HepG2 (cell line): ENCODE data around the gene RIF1. TPM values are rescaled to one million over a fixed set of nuclear protein-coding genes. Genes with fewer than 3 reads are reported as not detected.

ENCODE experiments used
- PCBP1 ChIP-seq: fragments of 200-400 bp; formaldehyde crosslinking; IDR thresholded peaks from 2 replicates; pipeline ENCODE4 v1.6.1; 2017; ENCODE audit warnings: mild to moderate bottlenecking, low read depth, low read length, borderline replicate concordance
- POLR2A ChIP-seq, 2 experiments: IDR thresholded peaks; 2 replicates each; pipeline ENCODE4 v1.6.1; 2011; ENCODE audit warnings: low read depth in 2 of 2, low read length in 2 of 2, mild to moderate bottlenecking in 1 of 2, moderate library complexity in 1 of 2; ENCODE audit not compliant: insufficient read depth in 1 of 2
- SRSF4 ChIP-seq: fragments of 200-400 bp; formaldehyde crosslinking; IDR thresholded peaks from one replicate; pipeline ENCODE4 v1.6.1; 2018; ENCODE audit warnings: mild to moderate bottlenecking, low read depth, low read length, moderate library complexity; ENCODE audit not compliant: poor library complexity, severe bottlenecking
- ZMYM4 ChIP-seq: sonication (generic); formaldehyde crosslinking; IDR thresholded peaks from 2 replicates; pipeline ENCODE4 v1.8.1; 2023; ENCODE audit warnings: mild to moderate bottlenecking, missing genetic modification reagents
- ZNF251 ChIP-seq: sonication (generic); formaldehyde crosslinking; IDR thresholded peaks from 2 replicates; pipeline ENCODE4 v1.9.0; 2021; ENCODE audit warnings: mild to moderate bottlenecking, missing genetic modification reagents
- ZNF558 ChIP-seq: sonication (generic); formaldehyde crosslinking; IDR thresholded peaks from 2 replicates; pipeline ENCODE4 v1.9.0; 2022; ENCODE audit warnings: mild to moderate bottlenecking, missing genetic modification reagents, borderline replicate concordance
- polyA plus RNA-seq, 8 experiments: library from polyadenylated mRNA; depleted of rRNA in 3 of 8; stranded (reverse) in 7 of 8; unstranded in 1 of 8; fragments of >200 nt; fragmentation: Illumina TruSeq in 4 of 8; extraction: Trizol in 4 of 8; gene quantifications; 2 replicates each; pipeline versions ENCODE4 v1.2.1 to v1.2.3, GENCODE V29; 2011 to 2016; ENCODE audit warnings: low read depth in 4 of 8, missing spikeins in 1 of 8, mixed read lengths in 1 of 8; ENCODE audit not compliant: insufficient read depth in 1 of 8
- total RNA-seq, 5 experiments: library from RNA; depleted of rRNA; stranded (reverse); fragments of >200 nt; fragmentation: Illumina TruSeq; extraction: Trizol; gene quantifications; 2 replicates each; pipeline ENCODE4 v1.2.3, GENCODE V29; 2016; ENCODE audit warnings: low read depth in 1 of 5
- TF ChIP-seq, protein P1 (sequence below): sonication (generic); formaldehyde crosslinking; IDR thresholded peaks from 2 replicates; pipeline ENCODE4 v1.4.0; 2020; ENCODE audit warnings: mild to moderate bottlenecking, missing genetic modification reagents
- TF ChIP-seq, protein P2 (sequence below): sonication (generic); formaldehyde crosslinking; conservative IDR thresholded peaks from 2 replicates; pipeline ENCODE4 v1.8.0; 2022; ENCODE audit warnings: low read depth, missing genetic modification reagents
- TF ChIP-seq, protein P3 (sequence below): sonication (generic); formaldehyde crosslinking; IDR thresholded peaks from 2 replicates; pipeline ENCODE4 v1.8.0; 2022; ENCODE audit warnings: missing genetic modification reagents, mild to moderate bottlenecking, moderate library complexity, borderline replicate concordance
- TF ChIP-seq, protein P4 (sequence below): sonication (generic); formaldehyde crosslinking; conservative IDR thresholded peaks from 2 replicates; pipeline ENCODE4 v1.4.0; 2020; ENCODE audit warnings: mild to moderate bottlenecking, missing genetic modification reagents, moderate library complexity
- TF ChIP-seq, protein P5 (sequence below): sonication (generic); formaldehyde crosslinking; IDR thresholded peaks from 2 replicates; pipeline ENCODE4 v1.5.0; 2020; ENCODE audit warnings: missing genetic modification reagents, mild to moderate bottlenecking, borderline replicate concordance
- TF ChIP-seq, protein P6 (sequence below): sonication (generic); formaldehyde crosslinking; IDR thresholded peaks from 2 replicates; pipeline ENCODE4 v1.4.0; 2020; ENCODE audit warnings: missing genetic modification reagents, mild to moderate bottlenecking, borderline replicate concordance

Gene RIF1
- total and polyA plus RNA-seq, 2 of the 13 experiments (the other 11 are each of a cell fraction or from before 2014, with no cell fraction given), result 12.1 to 73.6 TPM

DNA sequence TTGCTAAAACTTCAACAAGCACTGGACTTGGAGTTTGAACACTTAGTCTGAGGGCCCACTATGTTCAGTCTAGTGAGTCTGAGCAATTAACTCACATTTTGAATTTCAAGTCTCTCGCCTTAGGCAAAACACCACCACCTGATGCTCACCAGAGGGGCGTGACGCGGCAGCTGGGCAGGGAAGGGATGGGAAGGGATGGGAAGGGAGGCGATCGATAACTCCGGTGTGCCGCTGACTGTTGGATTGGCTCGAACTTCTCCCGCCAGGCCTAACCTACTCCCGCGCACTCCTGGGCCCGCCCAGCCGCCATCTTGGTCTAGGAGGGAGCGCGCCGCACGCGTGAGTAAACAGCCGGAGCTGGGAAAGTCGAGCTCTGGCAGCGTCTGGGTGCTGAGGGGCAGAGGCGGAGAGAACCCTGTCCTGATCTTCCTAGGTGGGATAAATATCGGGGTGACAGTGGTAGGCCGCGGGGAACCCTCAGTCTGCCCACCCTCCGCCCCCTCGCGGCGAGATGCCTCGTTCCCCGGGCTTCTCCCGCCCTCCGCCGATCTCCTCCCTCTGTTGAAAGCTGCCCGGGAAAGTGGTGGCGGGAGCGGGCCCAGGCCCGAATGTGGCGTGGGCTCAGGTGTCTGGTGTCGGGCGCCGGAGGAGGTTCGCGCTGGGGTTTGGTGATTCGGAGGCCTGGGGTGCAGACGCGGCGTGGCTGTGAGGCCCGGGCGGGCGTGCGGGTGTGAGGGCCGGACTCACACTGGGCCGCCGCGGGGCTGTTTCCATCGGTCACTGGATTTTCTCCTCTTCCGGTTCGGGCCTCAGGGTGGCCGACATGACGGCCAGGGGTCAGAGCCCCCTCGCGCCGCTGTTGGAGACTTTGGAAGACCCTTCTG, at the start of gene RIF1 (continued):
- TF ChIP-seq, protein P1, sequence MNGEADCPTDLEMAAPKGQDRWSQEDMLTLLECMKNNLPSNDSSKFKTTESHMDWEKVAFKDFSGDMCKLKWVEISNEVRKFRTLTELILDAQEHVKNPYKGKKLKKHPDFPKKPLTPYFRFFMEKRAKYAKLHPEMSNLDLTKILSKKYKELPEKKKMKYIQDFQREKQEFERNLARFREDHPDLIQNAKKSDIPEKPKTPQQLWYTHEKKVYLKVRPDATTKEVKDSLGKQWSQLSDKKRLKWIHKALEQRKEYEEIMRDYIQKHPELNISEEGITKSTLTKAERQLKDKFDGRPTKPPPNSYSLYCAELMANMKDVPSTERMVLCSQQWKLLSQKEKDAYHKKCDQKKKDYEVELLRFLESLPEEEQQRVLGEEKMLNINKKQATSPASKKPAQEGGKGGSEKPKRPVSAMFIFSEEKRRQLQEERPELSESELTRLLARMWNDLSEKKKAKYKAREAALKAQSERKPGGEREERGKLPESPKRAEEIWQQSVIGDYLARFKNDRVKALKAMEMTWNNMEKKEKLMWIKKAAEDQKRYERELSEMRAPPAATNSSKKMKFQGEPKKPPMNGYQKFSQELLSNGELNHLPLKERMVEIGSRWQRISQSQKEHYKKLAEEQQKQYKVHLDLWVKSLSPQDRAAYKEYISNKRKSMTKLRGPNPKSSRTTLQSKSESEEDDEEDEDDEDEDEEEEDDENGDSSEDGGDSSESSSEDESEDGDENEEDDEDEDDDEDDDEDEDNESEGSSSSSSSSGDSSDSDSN (CRISPR knock-in tag), result peak; percentile 99
- peak; percentile 84 to 89 for TF ChIP-seq POLR2A (IDR thresholded peaks at IDR 0.05; ENCODE audit: insufficient read depth in 1 of 2, low read depth in 2 of 2, low read length in 2 of 2)
- TF ChIP-seq, protein P2, sequence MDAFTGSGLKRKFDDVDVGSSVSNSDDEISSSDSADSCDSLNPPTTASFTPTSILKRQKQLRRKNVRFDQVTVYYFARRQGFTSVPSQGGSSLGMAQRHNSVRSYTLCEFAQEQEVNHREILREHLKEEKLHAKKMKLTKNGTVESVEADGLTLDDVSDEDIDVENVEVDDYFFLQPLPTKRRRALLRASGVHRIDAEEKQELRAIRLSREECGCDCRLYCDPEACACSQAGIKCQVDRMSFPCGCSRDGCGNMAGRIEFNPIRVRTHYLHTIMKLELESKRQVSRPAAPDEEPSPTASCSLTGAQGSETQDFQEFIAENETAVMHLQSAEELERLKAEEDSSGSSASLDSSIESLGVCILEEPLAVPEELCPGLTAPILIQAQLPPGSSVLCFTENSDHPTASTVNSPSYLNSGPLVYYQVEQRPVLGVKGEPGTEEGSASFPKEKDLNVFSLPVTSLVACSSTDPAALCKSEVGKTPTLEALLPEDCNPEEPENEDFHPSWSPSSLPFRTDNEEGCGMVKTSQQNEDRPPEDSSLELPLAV (CRISPR knock-in tag), result peak; percentile 20; the same call in 1 of the 2 replicates
- TF ChIP-seq ZMYM4 (CRISPR knock-in tag), result peak; percentile 91
- TF ChIP-seq ZNF251 (CRISPR knock-in tag), result no peak
- peak; percentile 95 for TF ChIP-seq PCBP1
- TF ChIP-seq, protein P3, sequence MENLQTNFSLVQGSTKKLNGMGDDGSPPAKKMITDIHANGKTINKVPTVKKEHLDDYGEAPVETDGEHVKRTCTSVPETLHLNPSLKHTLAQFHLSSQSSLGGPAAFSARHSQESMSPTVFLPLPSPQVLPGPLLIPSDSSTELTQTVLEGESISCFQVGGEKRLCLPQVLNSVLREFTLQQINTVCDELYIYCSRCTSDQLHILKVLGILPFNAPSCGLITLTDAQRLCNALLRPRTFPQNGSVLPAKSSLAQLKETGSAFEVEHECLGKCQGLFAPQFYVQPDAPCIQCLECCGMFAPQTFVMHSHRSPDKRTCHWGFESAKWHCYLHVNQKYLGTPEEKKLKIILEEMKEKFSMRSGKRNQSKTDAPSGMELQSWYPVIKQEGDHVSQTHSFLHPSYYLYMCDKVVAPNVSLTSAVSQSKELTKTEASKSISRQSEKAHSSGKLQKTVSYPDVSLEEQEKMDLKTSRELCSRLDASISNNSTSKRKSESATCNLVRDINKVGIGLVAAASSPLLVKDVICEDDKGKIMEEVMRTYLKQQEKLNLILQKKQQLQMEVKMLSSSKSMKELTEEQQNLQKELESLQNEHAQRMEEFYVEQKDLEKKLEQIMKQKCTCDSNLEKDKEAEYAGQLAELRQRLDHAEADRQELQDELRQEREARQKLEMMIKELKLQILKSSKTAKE, result no peak
- TF ChIP-seq, protein P4, sequence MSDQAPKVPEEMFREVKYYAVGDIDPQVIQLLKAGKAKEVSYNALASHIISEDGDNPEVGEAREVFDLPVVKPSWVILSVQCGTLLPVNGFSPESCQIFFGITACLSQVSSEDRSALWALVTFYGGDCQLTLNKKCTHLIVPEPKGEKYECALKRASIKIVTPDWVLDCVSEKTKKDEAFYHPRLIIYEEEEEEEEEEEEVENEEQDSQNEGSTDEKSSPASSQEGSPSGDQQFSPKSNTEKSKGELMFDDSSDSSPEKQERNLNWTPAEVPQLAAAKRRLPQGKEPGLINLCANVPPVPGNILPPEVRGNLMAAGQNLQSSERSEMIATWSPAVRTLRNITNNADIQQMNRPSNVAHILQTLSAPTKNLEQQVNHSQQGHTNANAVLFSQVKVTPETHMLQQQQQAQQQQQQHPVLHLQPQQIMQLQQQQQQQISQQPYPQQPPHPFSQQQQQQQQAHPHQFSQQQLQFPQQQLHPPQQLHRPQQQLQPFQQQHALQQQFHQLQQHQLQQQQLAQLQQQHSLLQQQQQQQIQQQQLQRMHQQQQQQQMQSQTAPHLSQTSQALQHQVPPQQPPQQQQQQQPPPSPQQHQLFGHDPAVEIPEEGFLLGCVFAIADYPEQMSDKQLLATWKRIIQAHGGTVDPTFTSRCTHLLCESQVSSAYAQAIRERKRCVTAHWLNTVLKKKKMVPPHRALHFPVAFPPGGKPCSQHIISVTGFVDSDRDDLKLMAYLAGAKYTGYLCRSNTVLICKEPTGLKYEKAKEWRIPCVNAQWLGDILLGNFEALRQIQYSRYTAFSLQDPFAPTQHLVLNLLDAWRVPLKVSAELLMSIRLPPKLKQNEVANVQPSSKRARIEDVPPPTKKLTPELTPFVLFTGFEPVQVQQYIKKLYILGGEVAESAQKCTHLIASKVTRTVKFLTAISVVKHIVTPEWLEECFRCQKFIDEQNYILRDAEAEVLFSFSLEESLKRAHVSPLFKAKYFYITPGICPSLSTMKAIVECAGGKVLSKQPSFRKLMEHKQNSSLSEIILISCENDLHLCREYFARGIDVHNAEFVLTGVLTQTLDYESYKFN (CRISPR knock-in tag), result peak; percentile 30; the same call in 1 of the 2 replicates
- TF ChIP-seq SRSF4, result no peak
- TF ChIP-seq, protein P5, sequence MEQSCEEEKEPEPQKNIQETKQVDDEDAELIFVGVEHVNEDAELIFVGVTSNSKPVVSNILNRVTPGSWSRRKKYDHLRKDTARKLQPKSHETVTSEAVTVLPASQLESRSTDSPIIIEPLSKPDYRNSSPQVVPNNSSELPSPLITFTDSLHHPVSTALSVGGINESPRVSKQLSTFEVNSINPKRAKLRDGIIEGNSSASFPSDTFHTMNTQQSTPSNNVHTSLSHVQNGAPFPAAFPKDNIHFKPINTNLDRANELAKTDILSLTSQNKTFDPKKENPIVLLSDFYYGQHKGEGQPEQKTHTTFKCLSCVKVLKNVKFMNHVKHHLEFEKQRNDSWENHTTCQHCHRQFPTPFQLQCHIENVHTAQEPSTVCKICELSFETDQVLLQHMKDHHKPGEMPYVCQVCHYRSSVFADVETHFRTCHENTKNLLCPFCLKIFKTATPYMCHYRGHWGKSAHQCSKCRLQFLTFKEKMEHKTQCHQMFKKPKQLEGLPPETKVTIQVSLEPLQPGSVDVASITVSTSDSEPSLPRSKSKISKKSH, result peak; percentile 46; the same call in 1 of the 2 replicates
- peak; percentile 86 for TF ChIP-seq ZNF558
- TF ChIP-seq, protein P6, sequence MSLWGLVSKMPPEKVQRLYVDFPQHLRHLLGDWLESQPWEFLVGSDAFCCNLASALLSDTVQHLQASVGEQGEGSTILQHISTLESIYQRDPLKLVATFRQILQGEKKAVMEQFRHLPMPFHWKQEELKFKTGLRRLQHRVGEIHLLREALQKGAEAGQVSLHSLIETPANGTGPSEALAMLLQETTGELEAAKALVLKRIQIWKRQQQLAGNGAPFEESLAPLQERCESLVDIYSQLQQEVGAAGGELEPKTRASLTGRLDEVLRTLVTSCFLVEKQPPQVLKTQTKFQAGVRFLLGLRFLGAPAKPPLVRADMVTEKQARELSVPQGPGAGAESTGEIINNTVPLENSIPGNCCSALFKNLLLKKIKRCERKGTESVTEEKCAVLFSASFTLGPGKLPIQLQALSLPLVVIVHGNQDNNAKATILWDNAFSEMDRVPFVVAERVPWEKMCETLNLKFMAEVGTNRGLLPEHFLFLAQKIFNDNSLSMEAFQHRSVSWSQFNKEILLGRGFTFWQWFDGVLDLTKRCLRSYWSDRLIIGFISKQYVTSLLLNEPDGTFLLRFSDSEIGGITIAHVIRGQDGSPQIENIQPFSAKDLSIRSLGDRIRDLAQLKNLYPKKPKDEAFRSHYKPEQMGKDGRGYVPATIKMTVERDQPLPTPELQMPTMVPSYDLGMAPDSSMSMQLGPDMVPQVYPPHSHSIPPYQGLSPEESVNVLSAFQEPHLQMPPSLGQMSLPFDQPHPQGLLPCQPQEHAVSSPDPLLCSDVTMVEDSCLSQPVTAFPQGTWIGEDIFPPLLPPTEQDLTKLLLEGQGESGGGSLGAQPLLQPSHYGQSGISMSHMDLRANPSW (CRISPR knock-in tag), result 0 out of 2 replicates have a peak, but pooled peaks have one; percentile 52
